ENCODE data around the gene CCDC88C.
"Not testable (repeated sequence)": the region's sequence is repeated elsewhere in the genome, so short reads cannot be mapped to it uniquely, and the experiment has no call there.

CCDC88C gene

GRCh38 chr14:91261986-91262549, 155.6 kb downstream of the CCDC88C start:
- DNase-seq, result no peak

GRCh38 chr14:91261115-91261514, 156.5 kb downstream of the CCDC88C start:
- no peak for DNase-seq

- DNase-seq, result no peak
These were observed 158.7 kb downstream of the CCDC88C start for GRCh38 chr14:91258876-91259275.

- DNase-seq, result no peak
These were observed 159.5 kb downstream of the CCDC88C start for GRCh38 chr14:91258011-91258618.

GRCh38 chr14:91257328-91258010, 160.2 kb downstream of the CCDC88C start:
- no peak for DNase-seq

- no peak for DNase-seq
These were observed 161.0 kb downstream of the CCDC88C start for GRCh38 chr14:91256661-91257060.

- DNase-seq, result no peak
These were observed 162.5 kb downstream of the CCDC88C start for GRCh38 chr14:91255026-91255695.

GRCh38 chr14:91254461-91254860, 163.2 kb downstream of the CCDC88C start:
- no peak for DNase-seq

GRCh38 chr14:91253795-91254323, 163.8 kb downstream of the CCDC88C start:
- DNase-seq, result no peak

- peak; percentile 33 for DNase-seq
These were observed 164.5 kb downstream of the CCDC88C start for GRCh38 chr14:91252871-91253794.

- peak; percentile 11 for DNase-seq
These were observed 166.7 kb downstream of the CCDC88C start for GRCh38 chr14:91250912-91251311.

GRCh38 chr14:91249841-91250616, 167.6 kb downstream of the CCDC88C start:
- DNase-seq, result peak; percentile 95

GRCh38 chr14:91246051-91246852, 171.4 kb downstream of the CCDC88C start:
- DNase-seq, result peak; percentile 19

- not testable (repeated sequence) for DNase-seq
These were observed 172.0 kb downstream of the CCDC88C start for GRCh38 chr14:91245616-91246015.

- DNase-seq, result no peak
These were observed 172.6 kb downstream of the CCDC88C start for GRCh38 chr14:91245029-91245428.

GRCh38 chr14:91244501-91244901, 173.1 kb downstream of the CCDC88C start, which contains the start of gene GPR68:
Gene GPR68 (minus strand): TSS chr14:91244704. CDS start chr14:91235050, 9,654 bp downstream.
- peak; percentile 62 for DNase-seq

- no peak for DNase-seq
These were observed 174.5 kb downstream of the CCDC88C start for GRCh38 chr14:91243074-91243471.

- no peak for DNase-seq
These were observed 175.0 kb downstream of the CCDC88C start for GRCh38 chr14:91242635-91243034.

GRCh38 chr14:91241863-91242262, 175.8 kb downstream of the CCDC88C start:
- DNase-seq, result no peak

GRCh38 chr14:91238661-91239060, 179.0 kb downstream of the CCDC88C start:
- DNase-seq, result no peak

GRCh38 chr14:91238085-91238484, 179.5 kb downstream of the CCDC88C start:
- no peak for DNase-seq
